Effector CD4-positive, alpha-beta T cell (primary cell): ENCODE results near the gene LCORL.
A peak's percentile ranks its signal among the peaks of the same experiment; 100 is the strongest.

Source experiments
- DNase-seq: peaks from one replicate; pipeline ENCODE4 v3.0.0-alpha.2; 2020

Gene LCORL

GRCh38 chr4:17823871-17824669, 197.5 kb downstream of the LCORL start:
- DNase-seq: no peak

- DNase-seq: no peak
Observed at GRCh38 chr4:17817027-17817426, 204.5 kb downstream of the LCORL start.

- no peak for DNase-seq
Observed at GRCh38 chr4:17816142-17816541, 205.4 kb downstream of the LCORL start.

GRCh38 chr4:17814140-17814539, 207.4 kb downstream of the LCORL start:
- no peak for DNase-seq

GRCh38 chr4:17812801-17813200, 208.8 kb downstream of the LCORL start:
- no peak for DNase-seq

DNA sequence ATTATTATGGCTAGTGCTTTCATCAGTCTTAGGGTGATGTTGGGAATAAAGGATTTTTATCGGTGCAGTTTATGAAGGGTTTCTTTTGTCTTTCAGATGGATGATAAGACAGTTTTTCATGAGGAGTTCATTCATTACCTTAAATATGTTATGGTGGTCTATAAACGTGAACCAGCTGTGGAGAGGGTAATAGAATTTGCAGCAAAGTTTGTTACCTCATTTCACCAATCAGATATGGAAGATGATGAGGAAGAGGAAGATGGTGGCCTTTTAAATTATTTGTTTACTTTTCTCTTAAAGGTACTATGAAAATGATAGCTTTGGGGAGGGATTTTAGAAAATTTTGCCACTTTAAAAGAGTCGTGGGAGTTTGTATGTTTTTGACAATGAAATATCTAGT, 209.4 kb downstream of the LCORL start:
- no peak for DNase-seq

- DNase-seq: no peak
Observed at GRCh38 chr4:17811078-17811603, 210.4 kb downstream of the LCORL start.

- DNase-seq: peak; percentile 97
Observed at GRCh38 chr4:17810260-17811077, 211.1 kb downstream of the LCORL start, which contains the start of the genes DCAF16 and NCAPG. TSS of gene DCAF16 (minus strand) at chr4:17810757. CDS start at chr4:17804141, 6,616 bp downstream. TSS of gene NCAPG (plus strand) at chr4:17810979. CDS start at chr4:17811078, 99 bp downstream.

- no peak for DNase-seq
Observed at GRCh38 chr4:17809667-17810066, 211.9 kb downstream of the LCORL start.

DNA sequence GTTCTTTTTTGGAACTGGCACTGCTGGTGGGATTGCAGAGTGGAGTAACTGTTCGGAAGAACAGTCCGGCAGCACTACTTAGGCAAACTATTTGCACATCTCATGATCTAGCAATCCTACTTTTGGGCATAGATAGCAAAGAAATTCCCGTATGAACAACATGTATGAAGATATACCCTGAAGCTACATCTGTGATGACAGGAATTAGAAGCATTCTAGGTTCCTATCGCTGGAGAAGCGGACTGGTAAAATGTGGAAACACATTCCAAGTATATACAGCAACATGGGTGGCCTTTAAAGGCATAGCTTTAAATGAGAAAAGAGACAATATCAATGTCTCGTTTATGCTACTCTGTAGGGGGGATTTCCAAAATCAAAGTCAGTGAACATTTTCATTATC, 214.1 kb downstream of the LCORL start:
- DNase-seq: no peak

DNA sequence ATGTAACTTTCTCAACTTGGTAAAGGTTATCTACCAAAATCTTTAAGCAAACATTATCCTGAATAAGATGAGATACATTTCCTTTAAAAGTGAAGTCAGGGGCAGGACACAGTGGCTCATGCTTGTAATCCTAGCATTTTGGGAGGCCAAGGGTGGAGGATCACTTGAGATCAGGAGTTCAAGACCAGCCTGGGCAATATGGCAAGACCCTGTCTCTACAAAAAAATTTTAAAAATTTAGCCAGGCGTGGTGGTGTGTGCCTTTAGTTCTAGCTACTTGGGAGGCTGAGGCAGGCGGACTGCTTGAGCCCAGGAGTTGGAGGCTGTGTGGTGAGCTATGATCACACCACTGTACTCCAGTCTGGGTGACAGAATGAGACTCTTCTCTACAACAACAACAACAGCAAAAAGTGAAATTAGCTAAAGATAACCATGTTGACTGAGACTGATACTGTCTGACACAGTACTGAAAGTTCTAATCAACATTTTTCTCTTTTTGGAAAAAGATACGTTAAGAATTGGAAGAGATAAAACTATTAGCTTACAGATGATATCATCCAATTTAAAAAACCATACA, 215.9 kb downstream of the LCORL start:
- no peak for DNase-seq

DNA sequence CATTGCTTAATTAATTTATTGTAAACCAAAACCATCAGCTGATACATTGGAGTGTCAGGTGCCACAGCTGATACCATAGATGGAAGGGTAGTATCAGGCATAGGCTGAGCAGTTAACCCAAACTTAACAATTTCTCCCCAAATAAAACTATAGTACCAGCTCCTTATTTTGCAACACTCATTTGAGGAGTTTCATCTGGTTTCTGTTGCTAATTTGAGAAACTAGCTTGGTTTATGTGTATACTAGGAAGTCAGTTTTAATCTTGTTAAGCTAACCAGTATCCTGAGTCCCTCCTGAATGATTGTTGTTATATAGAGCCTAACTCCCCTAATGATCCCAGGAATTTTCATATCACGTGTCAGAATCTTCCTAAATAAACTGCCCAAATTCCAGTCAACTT, 223.7 kb downstream of the LCORL start:
- no peak for DNase-seq

GRCh38 chr4:17794730-17795129, 226.8 kb downstream of the LCORL start:
- DNase-seq: no peak
